Activated CD4-positive, alpha-beta T cell treated with anti-CD3 and anti-CD28 coated beads, Interleukin-2, amount 50 U/mL, for 1 hour (primary cell): ENCODE results near the gene ARHGDIB.
A peak's percentile ranks its signal among the peaks of the same experiment; 100 is the strongest.

Experiments used
- DNase-seq: peaks from one replicate; pipeline ENCODE4 v3.0.0-alpha.2; 2020

ARHGDIB gene

DNA sequence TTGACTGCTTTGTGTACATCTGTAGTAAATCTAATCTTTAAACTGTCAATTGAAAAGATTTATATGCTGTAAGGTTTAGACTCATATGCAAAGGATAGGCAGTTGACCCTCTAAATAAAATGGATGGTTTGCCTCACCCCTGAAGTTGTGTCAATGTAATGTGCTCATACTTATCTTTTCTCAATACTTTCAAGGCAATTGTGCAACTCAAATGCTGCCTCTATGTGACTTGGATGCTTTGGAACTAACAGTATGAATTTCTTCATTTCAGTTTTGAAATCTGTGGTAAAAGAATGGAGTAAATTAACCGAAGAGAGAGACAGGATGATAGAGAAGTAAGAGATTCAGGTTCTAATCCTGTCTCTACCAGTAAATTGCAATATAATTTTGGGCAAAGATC is 21.2 kb upstream of the ARHGDIB start:
- no peak for DNase-seq

GRCh38 chr12:14981049-14981448 is 19.6 kb upstream of the ARHGDIB start:
- DNase-seq, result no peak

DNA sequence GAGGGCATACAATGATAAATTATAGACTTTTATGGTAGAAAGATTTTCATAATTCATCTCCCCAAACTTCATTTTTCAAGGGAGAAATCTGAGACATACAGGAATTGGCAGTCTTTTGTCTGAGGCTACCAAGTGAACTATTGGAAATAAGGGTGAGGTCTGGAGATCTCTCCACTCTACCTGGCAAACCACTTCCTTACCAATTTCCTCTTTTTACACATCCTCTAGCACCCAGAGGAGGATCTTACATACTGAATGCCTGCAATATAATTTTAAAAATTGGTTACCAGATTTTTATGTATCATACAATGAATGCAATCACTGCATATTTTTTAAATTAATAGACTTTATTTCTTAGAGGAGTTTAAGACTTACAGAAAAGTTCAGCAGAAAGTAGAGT is 18.1 kb upstream of the ARHGDIB start:
- DNase-seq, result no peak

DNA sequence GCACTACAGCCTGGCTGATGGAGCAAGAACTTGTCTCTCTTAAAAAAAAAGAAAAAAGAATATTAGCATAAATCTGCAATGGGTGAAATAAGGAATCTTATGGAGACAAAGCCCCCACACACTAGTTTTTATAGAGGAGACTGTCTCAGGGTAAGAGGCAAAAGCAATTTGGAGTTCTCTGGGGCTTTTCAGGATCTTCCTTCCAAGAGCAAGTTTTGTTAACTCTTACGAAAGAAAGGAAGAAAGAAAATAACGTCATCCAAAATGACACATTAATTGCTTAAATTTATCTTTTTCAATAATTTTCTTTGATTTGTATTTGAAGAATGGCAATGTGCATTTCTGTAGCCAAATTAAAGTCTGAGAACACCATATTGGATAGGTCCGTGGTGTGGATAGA is 15.3 kb upstream of the ARHGDIB start:
- DNase-seq, result no peak

GRCh38 chr12:14975457-14975856 is 14.1 kb upstream of the ARHGDIB start:
- no peak for DNase-seq

DNA sequence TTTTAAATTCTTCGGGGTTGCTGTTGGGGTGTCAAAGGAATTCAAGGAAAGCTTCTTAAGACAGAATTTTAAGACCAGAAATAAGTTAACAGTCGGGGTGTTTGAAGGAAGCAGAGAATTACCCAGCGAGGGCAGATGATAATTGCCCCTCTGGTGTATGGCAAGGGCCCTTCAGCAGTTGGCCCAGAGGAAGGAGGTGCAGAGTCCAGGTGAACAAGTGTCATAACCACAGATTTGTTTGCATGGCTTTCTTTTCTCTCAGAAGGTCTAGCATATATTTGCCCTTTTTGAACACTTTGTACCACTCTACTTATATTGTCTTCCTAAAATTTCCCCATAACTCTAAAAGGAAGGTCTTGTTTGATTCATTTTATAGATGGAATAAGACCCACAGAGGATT is 13.2 kb upstream of the ARHGDIB start:
- no peak for DNase-seq

GRCh38 chr12:14972816-14973215 is 11.4 kb upstream of the ARHGDIB start, which contains the start of gene PDE6H:
Gene PDE6H (plus strand): TSS chr12:14973042. CDS start chr12:14978013, 4,971 bp downstream.
- DNase-seq, result no peak

DNA sequence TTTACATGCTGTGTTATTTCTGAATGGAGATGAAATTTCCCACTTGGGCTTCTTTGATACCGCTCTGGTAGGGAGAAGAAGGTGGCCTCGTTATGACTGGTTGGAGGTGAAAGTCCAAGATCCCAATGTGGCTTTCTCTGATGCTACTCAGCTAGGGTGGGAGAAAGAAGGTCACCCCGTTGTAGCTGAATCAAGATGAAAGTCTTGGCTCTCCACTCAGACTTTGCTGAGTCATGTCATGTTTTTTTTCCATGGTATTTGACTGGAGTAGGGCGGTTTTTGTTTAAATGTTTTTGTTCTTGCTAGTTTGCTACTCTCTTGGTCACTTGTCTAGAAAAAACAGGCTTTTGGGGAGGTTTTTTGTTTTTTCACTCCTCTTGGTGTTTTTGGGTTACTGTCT is 9.1 kb upstream of the ARHGDIB start:
- no peak for DNase-seq

GRCh38 chr12:14968478-14968877 is 7.1 kb upstream of the ARHGDIB start:
- DNase-seq, result no peak

DNA sequence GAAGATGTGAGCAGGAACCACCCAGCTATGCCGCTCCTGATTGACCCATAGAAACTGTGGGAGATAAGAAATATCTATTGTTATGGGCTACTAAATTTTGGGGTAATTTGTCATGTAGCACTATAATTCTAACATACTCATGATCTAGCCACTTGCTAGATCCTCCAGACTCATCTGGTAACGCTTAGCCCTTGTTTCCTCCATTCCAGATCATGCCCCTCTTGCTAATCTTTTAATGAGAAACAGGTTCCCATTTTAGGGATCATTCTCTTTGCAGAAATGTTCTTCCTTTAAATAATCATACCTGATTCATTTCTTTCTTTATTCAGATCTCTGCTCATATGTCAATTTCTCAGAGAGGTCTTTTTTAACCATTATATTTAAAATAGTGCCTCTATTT is 3.8 kb upstream of the ARHGDIB start:
- DNase-seq, result no peak

GRCh38 chr12:14964406-14964805 is 3.0 kb upstream of the ARHGDIB start:
- no peak for DNase-seq

DNA sequence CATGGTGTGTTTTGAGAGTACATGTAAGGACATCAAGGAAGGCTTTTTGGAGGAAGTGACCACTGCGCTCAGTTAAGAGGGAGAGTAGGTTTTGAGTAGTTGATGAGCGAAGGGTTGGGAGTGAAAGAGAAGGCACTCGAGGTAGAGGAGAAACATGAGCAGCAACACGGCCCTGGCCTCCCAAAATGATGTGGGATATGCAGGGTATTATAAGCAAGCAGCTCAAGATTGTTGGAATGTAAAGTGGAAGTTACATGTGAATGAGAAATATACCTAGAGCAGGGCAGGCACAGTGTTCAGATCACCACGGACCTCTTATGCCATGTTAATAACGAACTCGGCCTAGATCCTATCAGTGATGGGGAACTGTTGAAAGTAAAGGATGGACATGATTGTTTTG is 2.1 kb upstream of the ARHGDIB start:
- no peak for DNase-seq

DNA sequence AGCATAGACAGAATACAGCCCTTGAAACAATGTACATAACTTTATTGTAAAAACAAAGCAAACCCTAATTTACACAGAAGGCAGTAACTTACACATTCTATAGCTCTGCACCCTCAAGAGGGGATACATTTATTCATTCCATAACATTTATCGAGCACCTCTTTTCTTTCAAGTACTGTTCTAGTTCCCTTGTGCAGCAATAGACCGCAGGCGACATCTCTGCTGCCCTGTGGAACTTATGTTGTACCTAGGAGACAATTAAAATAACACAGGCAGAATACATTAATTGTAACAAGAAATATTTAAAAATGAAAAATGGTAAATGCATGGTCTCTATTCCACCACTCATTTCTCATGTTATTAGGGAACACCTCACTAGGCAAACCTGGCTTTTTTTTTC is 1.4 kb upstream of the ARHGDIB start:
- DNase-seq, result no peak

GRCh38 chr12:14962153-14962539 is 745 bp upstream of the ARHGDIB start:
- DNase-seq, result no peak

DNA sequence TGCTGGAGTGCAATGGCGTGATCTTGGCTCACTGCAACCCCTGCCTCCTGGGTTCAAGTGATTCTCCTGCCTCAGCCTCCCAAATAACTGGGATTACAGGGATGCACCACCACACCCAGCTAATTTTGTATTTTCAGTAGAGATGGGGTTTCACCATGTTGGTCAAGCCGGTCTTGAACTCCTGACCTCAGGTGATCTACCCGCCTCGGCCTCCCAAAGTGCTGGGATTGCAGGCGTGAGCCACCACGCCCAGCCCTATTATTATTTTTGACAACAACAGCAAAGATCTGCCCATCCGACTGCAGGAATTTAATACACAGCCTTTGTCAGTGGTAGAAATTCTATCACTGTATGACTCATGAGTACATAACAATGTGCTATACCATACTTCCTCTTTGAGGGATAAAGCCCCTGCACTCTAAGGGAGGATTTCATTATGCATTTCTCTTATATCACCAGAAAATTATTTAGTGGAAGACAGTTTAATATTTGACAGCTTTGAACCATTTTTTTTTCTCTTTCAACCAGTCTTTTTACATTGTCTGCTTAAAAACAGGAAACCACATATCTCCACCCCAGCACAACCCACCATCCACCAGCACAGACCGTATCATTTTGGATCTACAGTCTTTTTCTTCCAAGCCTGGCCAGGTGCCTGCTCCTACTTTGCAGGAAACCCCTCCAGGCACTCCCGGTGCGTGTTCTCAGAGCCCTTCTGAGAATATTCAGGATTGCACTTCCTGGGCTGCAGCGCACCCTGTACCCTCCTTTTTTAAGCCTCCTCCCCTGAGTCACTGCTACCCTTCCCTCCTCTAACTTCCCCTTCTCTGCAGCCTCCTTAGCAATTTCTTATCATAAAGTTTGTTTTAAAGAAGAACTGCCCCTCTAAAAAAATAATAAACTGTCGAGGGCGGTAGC is 594 bp downstream of the ARHGDIB start:
- DNase-seq, result peak; percentile 39

DNA sequence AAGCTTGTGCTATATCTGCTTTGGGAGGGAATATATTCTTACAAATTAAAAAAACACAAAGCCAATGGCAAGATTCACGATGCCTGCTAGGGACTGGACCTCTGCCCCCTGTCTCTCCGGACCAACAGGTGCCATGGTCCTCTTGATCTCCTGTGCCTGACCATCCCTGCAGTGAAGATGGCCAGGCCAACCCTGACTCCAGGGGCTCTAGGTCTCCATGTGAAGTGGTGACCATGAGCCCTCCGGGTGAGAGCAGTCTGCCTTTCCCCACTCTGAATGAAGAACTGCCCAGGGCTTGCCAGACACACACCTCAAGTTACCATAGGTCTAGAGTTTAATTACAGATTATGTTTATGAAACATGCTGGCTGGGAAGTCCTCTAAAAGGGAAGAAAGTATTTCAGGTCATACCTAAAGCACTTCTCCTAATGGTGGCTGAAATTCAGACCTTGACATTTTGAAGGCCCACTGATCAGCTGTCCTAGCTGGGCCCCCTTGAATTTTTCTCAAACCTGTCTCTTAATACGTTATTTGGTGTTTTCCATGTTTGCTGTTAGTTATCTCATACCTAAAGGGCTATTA is 1.4 kb downstream of the ARHGDIB start:
- no peak for DNase-seq

- DNase-seq, result no peak
These were observed 1.9 kb downstream of the ARHGDIB start for GRCh38 chr12:14959463-14959862.

DNA sequence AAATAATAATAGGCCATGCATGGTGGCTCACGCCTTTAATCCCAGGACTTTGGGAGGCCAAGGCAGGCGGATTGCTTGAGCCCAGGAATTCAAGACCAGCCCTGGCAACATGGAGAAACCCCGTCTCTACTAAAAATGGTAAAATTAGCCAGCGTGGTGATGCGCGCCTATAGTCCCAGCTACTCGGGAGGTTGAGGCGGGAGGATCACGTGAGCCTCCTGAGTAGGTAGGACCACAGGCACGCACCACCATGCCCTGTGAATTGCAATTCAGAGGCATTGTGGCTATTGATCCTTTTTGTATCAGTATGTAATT is 2.3 kb downstream of the ARHGDIB start:
- DNase-seq, result peak; percentile 23

DNA sequence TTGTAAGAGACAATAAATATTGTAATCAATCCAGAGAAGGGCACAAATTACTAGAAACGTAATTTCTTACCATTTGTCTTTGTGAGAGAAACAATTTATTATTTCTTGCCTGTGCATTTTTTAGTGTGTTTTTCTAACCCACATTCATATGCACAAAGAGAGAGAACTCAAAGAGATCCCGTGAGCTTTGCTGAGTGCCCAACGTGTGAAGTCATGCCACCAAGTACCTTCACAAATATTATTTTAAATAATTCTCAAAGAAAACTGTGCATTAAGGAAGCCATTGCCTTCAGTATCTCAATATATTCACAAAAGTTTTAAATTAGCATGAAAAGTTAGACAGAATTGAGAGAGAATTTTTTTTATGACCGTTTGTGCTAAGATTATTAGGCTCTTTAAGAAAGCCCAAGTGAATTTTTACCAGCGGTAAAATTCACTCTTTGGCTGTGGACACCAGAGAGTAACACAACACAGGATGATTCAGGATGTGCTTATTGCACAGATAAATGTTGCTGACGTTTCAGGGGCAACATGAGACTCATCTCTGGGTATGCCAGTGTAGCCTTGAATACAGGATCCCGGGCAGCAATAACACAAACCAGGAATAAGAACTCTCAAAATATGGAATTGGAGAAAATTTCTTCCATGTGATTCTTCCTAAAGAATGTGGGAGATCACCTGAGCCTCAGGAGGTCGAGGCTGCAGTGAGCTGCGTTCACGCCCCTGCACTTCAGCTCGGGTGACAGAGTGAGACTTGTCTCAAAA is 2.9 kb downstream of the ARHGDIB start:
- DNase-seq, result no peak

- DNase-seq, result no peak
These were observed 3.7 kb downstream of the ARHGDIB start for GRCh38 chr12:14957551-14958168.

GRCh38 chr12:14956905-14957304 is 4.5 kb downstream of the ARHGDIB start:
- DNase-seq, result no peak

DNA sequence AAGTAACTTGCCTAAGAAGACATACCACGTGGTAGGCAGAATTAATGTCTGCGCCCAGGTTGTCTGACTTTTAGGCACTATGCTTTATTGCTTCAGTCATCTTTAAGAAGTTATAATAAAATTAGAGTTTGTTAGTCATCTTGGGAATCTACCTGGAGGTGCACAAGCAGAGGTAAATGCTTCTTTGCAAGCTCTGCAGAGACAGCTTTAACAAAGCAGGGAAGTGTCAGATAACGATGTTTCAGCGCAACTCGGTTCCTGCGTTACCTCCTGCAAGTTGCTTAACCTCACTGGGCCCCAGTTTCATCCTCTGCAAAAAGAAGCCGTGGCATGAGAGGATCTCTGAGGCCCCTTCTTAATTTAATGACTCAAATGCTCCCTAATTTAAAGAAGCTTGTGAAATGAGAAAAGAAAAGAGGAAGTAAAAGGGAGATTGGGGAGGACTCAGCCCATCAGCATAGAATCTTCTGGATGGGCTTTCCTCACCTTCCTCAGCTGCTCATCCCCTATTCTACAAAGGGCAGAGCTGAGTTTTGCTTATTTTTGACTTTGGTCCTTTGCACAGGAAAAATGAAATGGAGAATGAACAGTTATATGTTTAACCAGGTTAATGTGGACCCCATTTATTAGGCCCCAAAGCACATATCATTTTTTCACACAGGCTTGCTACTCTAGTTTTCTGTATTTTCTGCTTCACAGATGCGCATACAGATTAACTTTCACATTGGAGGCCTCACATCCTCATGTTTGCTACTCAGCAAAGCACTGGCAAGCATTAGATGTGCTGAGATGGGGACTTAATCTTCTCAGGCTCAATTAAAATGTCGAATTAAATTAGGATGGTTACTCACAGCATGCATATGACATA is 5.1 kb downstream of the ARHGDIB start:
- no peak for DNase-seq
